Loucy (cell line): ENCODE results near the gene USB1.

ENCODE experiments used
- H2AFZ ChIP-seq: fragments of 200-600 bp; sonication (generic); 2 replicates; pipeline ENCODE4 v1.6.0; 2016; ENCODE audit warnings: antibody characterized with exemption, mild to moderate bottlenecking, low read length, moderate library complexity
- H3F3A ChIP-seq: fragments of 200-600 bp; 2 replicates; pipeline ENCODE4 v1.6.0; 2016; ENCODE audit warnings: antibody characterized with exemption, low read depth, mild to moderate bottlenecking
- H3K27me3 ChIP-seq: fragments of 200-600 bp; sonication (generic); 2 replicates; pipeline ENCODE4 v1.6.1; 2014; ENCODE audit warnings: low read length, mild to moderate bottlenecking; ENCODE audit not compliant: insufficient read depth, poor library complexity, severe bottlenecking
- H3K36me3 ChIP-seq: fragments of 200-600 bp; sonication (generic); 2 replicates; pipeline ENCODE4 v1.6.1; 2016; ENCODE audit warnings: low read length; ENCODE audit not compliant: insufficient read depth
- H3K4me1 ChIP-seq: fragments of 200-600 bp; sonication (generic); 2 replicates; pipeline ENCODE4 v1.5.1; 2014; ENCODE audit warnings: low read length, mild to moderate bottlenecking; ENCODE audit not compliant: insufficient read depth, poor library complexity, severe bottlenecking
- H3K4me2 ChIP-seq: fragments of 200-600 bp; sonication (generic); 2 replicates; pipeline ENCODE4 v1.6.0; 2014; ENCODE audit warnings: antibody characterized with exemption, low read length, low read depth, mild to moderate bottlenecking; ENCODE audit not compliant: poor library complexity, severe bottlenecking
- H3K4me3 ChIP-seq: fragments of 200-600 bp; sonication (generic); 2 replicates; pipeline ENCODE4 v1.5.1; 2014; ENCODE audit warnings: low read length, mild to moderate bottlenecking, mixed read lengths; ENCODE audit not compliant: poor library complexity, severe bottlenecking
- H3K79me2 ChIP-seq: fragments of 200-600 bp; sonication (generic); 2 replicates; pipeline ENCODE4 v1.6.1; 2014; ENCODE audit warnings: low read length; ENCODE audit not compliant: insufficient read depth
- H3K9ac ChIP-seq: fragments of 200-600 bp; sonication (generic); 2 replicates; pipeline ENCODE4 v1.6.0; 2014; ENCODE audit warnings: mild to moderate bottlenecking, low read depth, low read length, moderate library complexity; ENCODE audit not compliant: poor library complexity, severe bottlenecking
- H3K9me2 ChIP-seq: fragments of 200-600 bp; sonication (generic); replicated peaks from 2 replicates; pipeline ENCODE4 v1.6.1; 2016; ENCODE audit warnings: low read depth, low read length, mixed read lengths
- H3K9me3 ChIP-seq: fragments of 200-600 bp; sonication (generic); 2 replicates; pipeline ENCODE4 v1.6.1; 2014; ENCODE audit warnings: mild to moderate bottlenecking, antibody characterized with exemption, low read length, low read depth; ENCODE audit not compliant: insufficient read depth
- H4K20me1 ChIP-seq: fragments of 200-600 bp; sonication (generic); 2 replicates; pipeline ENCODE4 v1.6.0; 2014; ENCODE audit warnings: antibody characterized with exemption, low read length, mild to moderate bottlenecking; ENCODE audit not compliant: insufficient read depth, poor library complexity, severe bottlenecking
- CTCF ChIP-seq: fragments of 200-600 bp; sonication (generic); conservative IDR thresholded peaks from 2 replicates; pipeline ENCODE4 v1.5.1; 2014; ENCODE audit warnings: mild to moderate bottlenecking, antibody characterized with exemption, low read length
- EZH2phosphoT487 ChIP-seq: fragments of 200-600 bp; IDR thresholded peaks from 2 replicates; pipeline ENCODE4 v1.6.1; 2018; ENCODE audit warnings: antibody characterized with exemption, mild to moderate bottlenecking, moderate library complexity, borderline replicate concordance

The USB1 gene

GRCh38 chr16:58021661-58022551, 20.7 kb downstream of the USB1 start:
- Histone ChIP-seq H3K9me3 (no peaks in the 10 kb centered on the region), H4K20me1 (no peaks in the 10 kb centered on the region), H3K4me3 (no peak overlapping the region), H3K9ac (no peak overlapping the region), H3K4me1 (peaks cover 3% of the 10 kb centered on the region), H3K27me3 (no peaks in the 10 kb centered on the region), H3F3A (no peaks in the 10 kb centered on the region), H3K4me2 (no peak overlapping the region), H2AFZ (no peak overlapping the region), H3K36me3 (peaks cover 12% of the 10 kb centered on the region; the same call in 1 of the 2 replicates), H3K9me2 (no peaks in the 10 kb centered on the region), H3K79me2 (no peaks in the 10 kb centered on the region)
- no peak for TF ChIP-seq CTCF
- TF ChIP-seq EZH2phosphoT487: no peak

GRCh38 chr16:58022601-58023371, 21.6 kb downstream of the USB1 start:
- TF ChIP-seq CTCF: no peak
- no peak for TF ChIP-seq EZH2phosphoT487
- Histone ChIP-seq H3K9ac (no peak overlapping the region), H3K36me3 (peaks cover 8% of the 10 kb centered on the region; the same call in 1 of the 2 replicates), H2AFZ (no peak overlapping the region), H3K79me2 (no peaks in the 10 kb centered on the region), H3K9me2 (no peaks in the 10 kb centered on the region), H4K20me1 (no peaks in the 10 kb centered on the region), H3K9me3 (no peaks in the 10 kb centered on the region), H3K4me2 (no peak overlapping the region), H3F3A (no peaks in the 10 kb centered on the region), H3K4me1 (peaks cover 3% of the 10 kb centered on the region), H3K27me3 (no peaks in the 10 kb centered on the region), H3K4me3 (no peak overlapping the region)

- Histone ChIP-seq H3K4me2 (peak overlapping the region; percentile 70), H3K9me2 (no peaks in the 10 kb centered on the region), H3K36me3 (no peaks in the 10 kb centered on the region; the same call in 1 of the 2 replicates), H3K4me1 (peaks cover 3% of the 10 kb centered on the region), H3F3A (no peaks in the 10 kb centered on the region), H2AFZ (peak overlapping the region; percentile 98), H3K9ac (peak overlapping the region; percentile 15), H3K4me3 (peak overlapping the region; percentile 85), H3K79me2 (no peaks in the 10 kb centered on the region), H3K27me3 (no peaks in the 10 kb centered on the region), H3K9me3 (no peaks in the 10 kb centered on the region), H4K20me1 (no peaks in the 10 kb centered on the region)
- TF ChIP-seq EZH2phosphoT487 (no peak), CTCF (no peak)
Observed at GRCh38 chr16:58024486-58025350, 23.5 kb downstream of the USB1 start.
